NCI-H2196 treated with DMSO at 0.1 percent for 48 hours (cell line): Measurements from ENCODE around the gene MYO16.
"Not testable (repeated sequence)": the region's sequence is repeated elsewhere in the genome, so short reads cannot be mapped to it uniquely, and the experiment has no call there.

Source experiments
- DNase-seq: peaks from one replicate; lab custom pipeline; 2025; ENCODE audit not compliant: unreplicated experiment; lab: John Stamatoyannopoulos, UW

The MYO16 gene

GRCh38 chr13:109175666-109176065 lies 546.3 kb downstream of the MYO16 start:
- no peak for DNase-seq

DNA sequence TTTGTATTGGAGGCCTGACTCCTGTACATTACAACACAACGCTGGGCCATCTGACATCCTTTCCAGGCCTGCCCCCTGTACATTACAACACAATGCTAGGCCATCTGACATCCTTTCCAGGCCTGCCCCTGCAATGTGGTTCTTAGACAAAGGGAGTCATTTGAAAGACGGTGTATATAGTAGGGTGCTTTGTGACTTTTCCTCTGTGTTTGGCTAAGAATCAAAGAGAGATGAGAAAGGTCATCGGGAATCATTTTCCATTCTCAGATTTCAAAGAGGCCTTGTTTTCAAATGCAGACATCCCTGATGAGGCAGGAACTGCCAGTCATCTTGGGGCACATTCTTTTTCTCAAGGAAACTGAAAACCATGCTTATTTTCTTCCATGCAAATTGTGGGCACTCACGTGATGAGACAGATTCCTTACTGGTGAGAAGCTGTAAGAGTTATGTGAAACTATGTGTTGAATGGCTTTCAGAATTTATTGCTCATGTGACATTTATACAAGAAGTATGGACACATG lies 551.6 kb downstream of the MYO16 start:
- DNase-seq: no peak

- no peak for DNase-seq
Observed at GRCh38 chr13:109182777-109183465, 553.5 kb downstream of the MYO16 start.

DNA sequence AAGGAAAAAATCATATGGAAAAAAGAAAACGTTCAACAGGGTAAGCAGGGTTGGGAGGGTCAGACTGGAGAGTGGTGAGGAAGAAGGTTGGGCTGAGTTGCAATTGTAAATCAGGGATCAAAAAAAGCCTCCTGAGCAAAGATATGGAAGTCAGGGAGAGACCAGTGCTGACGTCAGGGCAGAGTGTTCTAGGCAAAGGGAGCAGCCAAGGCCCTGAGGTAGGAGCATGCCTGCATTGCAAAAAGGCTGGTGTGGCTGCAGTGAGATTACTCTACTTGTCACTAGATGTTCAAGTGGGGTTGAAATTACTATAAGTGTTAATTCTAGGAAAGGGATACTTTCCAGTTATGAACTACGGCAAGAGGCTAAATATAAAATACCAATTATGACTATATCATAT lies 562.0 kb downstream of the MYO16 start:
- DNase-seq: no peak

- no peak for DNase-seq
Observed at GRCh38 chr13:109192306-109192705, 562.9 kb downstream of the MYO16 start.

DNA sequence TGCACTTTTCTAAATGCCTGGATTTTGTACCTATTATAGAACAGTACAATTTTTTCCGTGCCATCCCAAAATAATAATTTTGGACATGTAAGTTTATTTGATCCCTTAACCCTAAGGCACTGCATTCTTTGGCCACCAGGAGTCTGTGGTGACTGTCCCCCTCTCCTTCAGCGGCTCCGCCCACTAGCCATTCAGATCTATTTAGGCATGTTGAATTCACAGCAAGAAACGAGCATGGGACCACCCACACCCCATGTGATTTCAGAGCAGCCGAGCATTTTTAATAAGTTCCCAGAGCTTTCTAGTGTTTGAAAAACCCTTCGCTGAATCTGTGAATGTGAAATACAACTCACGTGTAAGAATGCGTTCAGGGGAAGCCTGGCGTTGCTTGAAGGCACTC lies 567.5 kb downstream of the MYO16 start:
- DNase-seq: no peak

DNA sequence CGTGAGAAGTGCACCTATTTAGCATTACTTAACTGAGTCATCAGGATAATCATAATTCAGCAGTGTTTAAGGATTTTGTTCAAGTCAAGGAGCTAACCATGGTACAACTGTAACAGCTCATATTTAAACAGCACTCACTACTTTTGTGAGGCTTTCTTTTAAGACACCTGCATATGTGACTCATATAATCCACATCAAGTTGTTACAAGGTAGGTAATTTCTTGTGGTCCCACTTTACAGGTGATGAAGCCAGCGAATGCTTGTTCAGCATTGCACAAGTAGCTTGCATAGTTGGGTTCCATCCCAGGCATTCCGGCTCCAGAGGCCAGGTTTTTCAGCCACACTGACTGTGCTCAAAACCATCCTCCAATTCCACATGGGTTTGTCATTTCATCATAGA lies 569.2 kb downstream of the MYO16 start:
- no peak for DNase-seq

GRCh38 chr13:109199280-109199679 lies 569.9 kb downstream of the MYO16 start:
- no peak for DNase-seq

GRCh38 chr13:109200556-109200955 lies 571.1 kb downstream of the MYO16 start:
- DNase-seq: no peak

DNA sequence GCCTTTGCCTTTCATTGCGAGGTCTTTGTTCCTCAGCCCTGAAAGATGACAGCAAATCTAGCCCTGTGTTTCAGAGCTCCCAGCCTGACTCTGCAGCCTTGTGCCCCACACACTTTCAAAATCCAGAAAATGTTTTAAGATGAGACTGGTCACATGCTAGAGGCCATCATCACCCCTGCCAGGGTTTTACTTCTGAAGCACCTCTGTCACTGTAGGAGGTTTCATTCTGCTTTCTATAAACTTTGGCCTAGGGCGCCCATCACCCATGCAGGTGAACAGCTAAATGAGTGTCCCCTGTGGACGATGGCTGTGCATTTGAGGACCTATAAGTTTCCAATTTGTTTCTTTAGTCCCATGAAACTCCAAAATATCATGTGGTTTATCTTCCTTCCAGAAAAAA lies 574.2 kb downstream of the MYO16 start:
- DNase-seq: no peak

DNA sequence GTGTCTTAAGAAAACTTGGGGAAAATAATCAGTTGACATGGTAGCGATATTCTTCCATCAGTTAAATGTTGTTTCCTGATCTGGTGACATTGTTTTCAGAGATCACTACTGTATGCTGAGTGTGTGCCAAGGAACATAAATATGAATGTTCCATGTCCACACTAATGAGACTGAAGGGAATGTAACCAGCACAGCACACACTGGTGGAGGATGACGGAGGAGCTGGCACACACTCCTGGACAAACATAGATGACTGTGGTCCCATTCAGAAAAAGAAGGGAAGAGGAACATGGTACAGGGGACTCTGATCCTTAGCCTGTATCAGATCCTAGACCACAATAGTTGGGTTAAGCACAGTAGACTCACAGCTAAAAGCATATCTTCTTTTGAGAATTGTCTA lies 574.8 kb downstream of the MYO16 start:
- DNase-seq: no peak

DNA sequence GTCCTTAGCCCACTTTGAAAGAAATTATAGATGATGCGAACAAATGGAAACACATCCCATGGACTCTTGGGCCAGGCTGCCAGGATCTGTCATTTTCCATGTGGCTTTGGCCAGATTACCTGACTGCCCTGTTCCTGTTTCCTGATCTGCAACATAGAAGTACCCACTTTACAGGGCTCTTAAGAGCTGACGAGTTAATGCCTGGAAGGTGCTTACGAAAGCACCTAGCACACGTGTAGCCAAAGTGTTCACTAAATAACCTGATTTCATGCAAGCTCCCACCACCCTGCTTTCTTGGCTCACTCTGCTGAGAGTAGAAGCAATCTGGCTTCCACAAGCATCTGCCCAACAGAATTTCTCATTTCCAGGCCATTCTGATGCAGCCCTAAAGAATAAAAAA lies 575.2 kb downstream of the MYO16 start:
- no peak for DNase-seq

GRCh38 chr13:109205315-109205714 lies 575.9 kb downstream of the MYO16 start:
- no peak for DNase-seq

- no peak for DNase-seq
Observed at GRCh38 chr13:109206616-109207015, 577.2 kb downstream of the MYO16 start.

- no peak for DNase-seq
Observed at GRCh38 chr13:109207622-109208021, 578.2 kb downstream of the MYO16 start.

DNA sequence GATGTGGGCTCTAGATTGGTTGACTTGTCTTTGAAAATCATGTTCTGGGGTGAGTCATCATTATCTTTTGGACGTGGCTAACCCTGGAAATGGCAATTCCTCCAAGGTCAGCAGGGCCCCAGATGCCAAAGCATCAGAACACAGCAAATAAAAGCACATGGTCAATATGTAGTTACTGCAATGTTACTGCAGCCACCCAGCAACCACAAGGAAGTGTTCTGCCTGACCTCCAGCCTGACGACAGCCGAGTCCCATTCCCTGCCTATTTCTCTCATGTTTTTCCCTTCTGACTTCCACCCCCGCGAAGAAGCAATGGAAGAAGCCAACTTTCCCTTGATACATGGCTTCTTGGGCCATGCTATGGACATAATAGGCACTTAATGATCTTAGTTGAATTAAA lies 579.1 kb downstream of the MYO16 start:
- no peak for DNase-seq

- no peak for DNase-seq
Observed at GRCh38 chr13:109209526-109209925, 580.1 kb downstream of the MYO16 start.

GRCh38 chr13:109211616-109212015 lies 582.2 kb downstream of the MYO16 start:
- DNase-seq: no peak

DNA sequence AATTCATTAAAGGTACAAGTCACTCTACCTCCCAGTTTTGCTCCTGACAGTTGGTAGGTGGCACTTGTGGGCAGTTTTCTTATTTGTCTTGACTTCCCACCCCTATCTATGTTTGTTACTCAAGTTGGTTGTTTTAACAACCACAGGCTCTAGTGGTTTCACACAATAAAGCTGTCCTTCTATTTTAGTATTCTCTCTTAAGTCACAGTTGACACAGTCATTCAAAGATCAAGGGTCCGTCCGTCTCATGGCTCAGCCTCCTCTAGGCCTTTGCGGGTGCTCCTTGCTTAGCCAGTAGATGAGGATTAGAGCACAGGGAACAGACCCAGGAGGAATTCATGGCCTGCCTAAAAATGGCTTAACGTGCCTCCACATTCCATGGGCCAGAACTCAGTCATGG lies 583.2 kb downstream of the MYO16 start:
- DNase-seq: no peak

DNA sequence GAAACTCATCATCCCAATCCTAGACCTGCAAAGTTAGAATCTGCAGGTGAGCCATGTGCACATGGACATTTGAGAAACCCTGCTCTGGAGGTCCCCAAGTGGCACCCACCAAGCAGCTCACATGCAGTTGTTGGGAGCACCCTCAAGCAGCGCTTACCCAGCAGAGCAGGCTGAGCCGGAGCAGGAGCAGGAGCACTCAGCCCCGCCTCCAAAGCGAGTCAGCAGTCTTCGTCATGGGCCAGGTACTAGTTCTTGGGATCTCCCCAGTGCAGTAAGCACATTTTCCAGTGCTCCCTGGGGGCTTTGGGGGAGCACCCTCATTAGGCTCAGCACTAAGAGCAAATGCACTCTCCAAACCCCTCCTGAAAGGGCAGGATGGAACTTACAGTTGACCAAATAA lies 584.3 kb downstream of the MYO16 start:
- no peak for DNase-seq

- no peak for DNase-seq
Observed at GRCh38 chr13:109214393-109214792, 585.0 kb downstream of the MYO16 start.

DNA sequence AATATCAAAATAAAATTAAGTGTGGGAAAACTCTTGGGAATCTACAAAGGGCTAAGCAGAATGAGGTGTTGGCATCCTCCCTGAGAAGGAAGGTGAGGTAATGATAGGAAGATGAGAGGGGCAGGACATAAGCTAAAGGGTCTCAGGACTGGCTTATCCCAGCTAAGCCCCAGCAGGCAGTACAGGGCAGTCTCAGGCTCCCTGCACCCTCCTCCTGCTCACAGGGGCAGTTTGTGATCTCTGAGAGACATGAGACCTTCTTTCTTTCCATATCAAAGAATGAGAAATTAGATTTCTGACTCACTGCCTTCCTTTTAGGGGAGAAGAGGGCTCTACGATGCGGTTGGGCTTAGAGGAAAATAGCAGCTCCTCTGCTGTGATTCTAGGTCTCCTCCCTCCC lies 586.0 kb downstream of the MYO16 start:
- DNase-seq: no peak

- not testable (repeated sequence) for DNase-seq
Observed at GRCh38 chr13:109217510-109217909, 588.1 kb downstream of the MYO16 start.
